ENCODE results near the gene VAMP1. TPM values are rescaled to one million over a fixed set of nuclear protein-coding genes. Genes with fewer than 3 reads are reported as not detected.

VAMP1 gene
- total RNA-seq, 1 experiment from 2014 or later: 10.3 TPM

DNA sequence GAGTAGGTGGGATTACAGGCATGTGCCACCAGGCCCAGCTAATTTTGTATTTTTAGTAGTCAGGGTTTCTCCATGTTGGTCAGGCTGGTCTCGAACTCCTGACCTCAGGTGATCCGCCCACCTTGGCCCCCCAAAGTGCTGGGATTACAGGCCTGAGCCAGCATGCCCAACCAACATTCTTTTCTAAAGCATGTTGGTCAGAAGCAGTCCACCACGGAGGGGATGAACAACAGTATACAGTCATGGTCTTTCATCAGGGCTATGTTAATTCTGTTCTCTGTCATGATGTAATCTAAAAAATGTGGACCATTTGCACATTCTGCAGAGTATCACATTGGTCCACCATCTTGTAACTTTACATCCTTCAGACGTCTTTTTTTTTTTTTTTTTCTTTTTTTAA lies 19.0 kb upstream of the VAMP1 start:
- no CpG with 5 or more reads among the region's 4 CpGs for WGBS (ENCODE audit: extremely low coverage, insufficient read length, low lambda C conversion rate)

More for the DNA sequence above, 19.0 kb upstream of the VAMP1 start:
- Histone ChIP-seq H3K27me3 (ENCODE audit: insufficient read depth, low read length) (no peaks in the 10 kb centered on the region), H2BK5ac (ENCODE audit: insufficient read length, low read length) (no peak overlapping the region), H3K4me2 (ENCODE audit: insufficient read depth, insufficient read length, low read length) (no peak overlapping the region), H3K9ac (ENCODE audit: extremely low read depth, insufficient read length, low read length) (no peak overlapping the region), H3K4ac (ENCODE audit: low read depth, low read length) (no peak overlapping the region), H3T11ph (ENCODE audit: low read length) (no peak overlapping the region), H3K56ac (ENCODE audit: insufficient read length, low read depth, low read length) (no peak overlapping the region), H4K8ac (replicated peaks; ENCODE audit: insufficient read length, low read depth, low read length) (no peak overlapping the region), H3K9me3 (ENCODE audit: control insufficient read depth, low read depth, low read length) (no peaks in the 10 kb centered on the region), H4K91ac (ENCODE audit: insufficient read length, low read depth, low read length) (no peak overlapping the region), H3K23me2 (ENCODE audit: insufficient read length, low read depth, low read length, poor library complexity, severe bottlenecking) (peaks cover 9% of the 10 kb centered on the region), H4K5ac (ENCODE audit: insufficient read length, low read depth, low read length) (no peak overlapping the region), H3K18ac (ENCODE audit: insufficient read length, low read depth, low read length) (no peak overlapping the region), H3K14ac (ENCODE audit: insufficient read depth, low read length) (no peak overlapping the region), H3K23ac (ENCODE audit: insufficient read length, low read depth, low read length) (no peak overlapping the region), H4K20me1 (ENCODE audit: control insufficient read depth, insufficient read depth, insufficient read length) (no peaks in the 10 kb centered on the region), H2AFZ (ENCODE audit: low read length) (no peak overlapping the region), H3K79me1 (ENCODE audit: insufficient read depth, low read depth, low read length, poor library complexity, severe bottlenecking) (no peaks in the 10 kb centered on the region), H2BK12ac (ENCODE audit: insufficient read length, low read depth, low read length) (no peak overlapping the region), H2BK15ac (ENCODE audit: low read depth, low read length) (no peak overlapping the region), H3K4me1 (ENCODE audit: insufficient read depth, low read length) (no peaks in the 10 kb centered on the region), H3K79me2 (ENCODE audit: insufficient read depth, low read length) (no peaks in the 10 kb centered on the region; the same call in 1 of the 2 replicates), H2BK120ac (ENCODE audit: low read depth, low read length, poor library complexity, severe bottlenecking) (no peak overlapping the region), H2AK5ac (ENCODE audit: insufficient read length, low read length) (no peak overlapping the region), H2BK20ac (ENCODE audit: low read depth, low read length, poor library complexity, severe bottlenecking) (no peak overlapping the region), H3K27ac (ENCODE audit: insufficient read length, low read depth, low read length) (no peak overlapping the region)
- H3K4me3 Mint-ChIP-seq: no peak overlapping the region
- no peak overlapping the region for H3K27ac Mint-ChIP-seq
- H3K27me3 Mint-ChIP-seq (ENCODE audit: low read depth): peaks cover 2% of the 10 kb centered on the region; the same call in 1 of the 2 replicates
- H3K9me3 Mint-ChIP-seq: no peaks in the 10 kb centered on the region
- peaks cover 5 to 6% of the 10 kb centered on the region in 2 experiments for H3K4me1 Mint-ChIP-seq
- TF ChIP-seq, protein P1, sequence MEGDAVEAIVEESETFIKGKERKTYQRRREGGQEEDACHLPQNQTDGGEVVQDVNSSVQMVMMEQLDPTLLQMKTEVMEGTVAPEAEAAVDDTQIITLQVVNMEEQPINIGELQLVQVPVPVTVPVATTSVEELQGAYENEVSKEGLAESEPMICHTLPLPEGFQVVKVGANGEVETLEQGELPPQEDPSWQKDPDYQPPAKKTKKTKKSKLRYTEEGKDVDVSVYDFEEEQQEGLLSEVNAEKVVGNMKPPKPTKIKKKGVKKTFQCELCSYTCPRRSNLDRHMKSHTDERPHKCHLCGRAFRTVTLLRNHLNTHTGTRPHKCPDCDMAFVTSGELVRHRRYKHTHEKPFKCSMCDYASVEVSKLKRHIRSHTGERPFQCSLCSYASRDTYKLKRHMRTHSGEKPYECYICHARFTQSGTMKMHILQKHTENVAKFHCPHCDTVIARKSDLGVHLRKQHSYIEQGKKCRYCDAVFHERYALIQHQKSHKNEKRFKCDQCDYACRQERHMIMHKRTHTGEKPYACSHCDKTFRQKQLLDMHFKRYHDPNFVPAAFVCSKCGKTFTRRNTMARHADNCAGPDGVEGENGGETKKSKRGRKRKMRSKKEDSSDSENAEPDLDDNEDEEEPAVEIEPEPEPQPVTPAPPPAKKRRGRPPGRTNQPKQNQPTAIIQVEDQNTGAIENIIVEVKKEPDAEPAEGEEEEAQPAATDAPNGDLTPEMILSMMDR (conservative IDR thresholded peaks at IDR 0.05): no peak
- DNase-seq: no peak
- H3K36me3 Mint-ChIP-seq (ENCODE audit: insufficient read depth in 1 of 3, low read depth in 3 of 3): peaks cover 6 to 9% (median 8%) of the 10 kb centered on the region in 3 experiments; a peak in 6 of 7 replicates

Measured in H9 (cell line).